GM12873 (cell line): Measurements from ENCODE around the gene THSD7B.

Experiments used
- CTCF ChIP-seq: IDR thresholded peaks from 2 replicates; pipeline ENCODE4 v1.5.1; 2012; ENCODE audit warnings: low read depth, mild to moderate bottlenecking, moderate library complexity, low read length, control low read depth; ENCODE audit not compliant: insufficient read depth; ENCODE audit errors: missing control alignments

THSD7B gene

GRCh38 chr2:137210039-137210438 is 444.7 kb downstream of the THSD7B start:
- TF ChIP-seq CTCF = no peak

GRCh38 chr2:137211761-137212160 is 446.4 kb downstream of the THSD7B start:
- no peak for TF ChIP-seq CTCF

- no peak for TF ChIP-seq CTCF
Observed at GRCh38 chr2:137220438-137220993, 455.2 kb downstream of the THSD7B start.

GRCh38 chr2:137221797-137222492 is 456.6 kb downstream of the THSD7B start:
- no peak for TF ChIP-seq CTCF

- TF ChIP-seq CTCF = no peak
Observed at GRCh38 chr2:137223722-137224121, 458.4 kb downstream of the THSD7B start.

GRCh38 chr2:137228566-137228965 is 463.2 kb downstream of the THSD7B start:
- TF ChIP-seq CTCF = no peak

- no peak for TF ChIP-seq CTCF
Observed at GRCh38 chr2:137229834-137230233, 464.5 kb downstream of the THSD7B start.
